SK-N-MC (cell line): ENCODE data around the gene SLC43A1.

Experiments
- EZH2 ChIP-seq: fragments of 200-600 bp; sonication (generic); IDR thresholded peaks from one replicate; pipeline ENCODE4 v1.6.1; 2017; ENCODE audit warnings: antibody characterized with exemption
- FOXP2 ChIP-seq: optimal IDR thresholded peaks from 2 replicates; pipeline ENCODE3; 2011; ENCODE audit warnings: mild to moderate bottlenecking, moderate library complexity; ENCODE audit not compliant: insufficient read depth; ENCODE audit errors: extremely low read length, control extremely low read depth
- POLR2AphosphoS5 ChIP-seq: IDR thresholded peaks from 2 replicates; pipeline ENCODE4 v1.6.1; 2012; ENCODE audit warnings: mild to moderate bottlenecking, low read depth, low read length, borderline replicate concordance

DNA sequence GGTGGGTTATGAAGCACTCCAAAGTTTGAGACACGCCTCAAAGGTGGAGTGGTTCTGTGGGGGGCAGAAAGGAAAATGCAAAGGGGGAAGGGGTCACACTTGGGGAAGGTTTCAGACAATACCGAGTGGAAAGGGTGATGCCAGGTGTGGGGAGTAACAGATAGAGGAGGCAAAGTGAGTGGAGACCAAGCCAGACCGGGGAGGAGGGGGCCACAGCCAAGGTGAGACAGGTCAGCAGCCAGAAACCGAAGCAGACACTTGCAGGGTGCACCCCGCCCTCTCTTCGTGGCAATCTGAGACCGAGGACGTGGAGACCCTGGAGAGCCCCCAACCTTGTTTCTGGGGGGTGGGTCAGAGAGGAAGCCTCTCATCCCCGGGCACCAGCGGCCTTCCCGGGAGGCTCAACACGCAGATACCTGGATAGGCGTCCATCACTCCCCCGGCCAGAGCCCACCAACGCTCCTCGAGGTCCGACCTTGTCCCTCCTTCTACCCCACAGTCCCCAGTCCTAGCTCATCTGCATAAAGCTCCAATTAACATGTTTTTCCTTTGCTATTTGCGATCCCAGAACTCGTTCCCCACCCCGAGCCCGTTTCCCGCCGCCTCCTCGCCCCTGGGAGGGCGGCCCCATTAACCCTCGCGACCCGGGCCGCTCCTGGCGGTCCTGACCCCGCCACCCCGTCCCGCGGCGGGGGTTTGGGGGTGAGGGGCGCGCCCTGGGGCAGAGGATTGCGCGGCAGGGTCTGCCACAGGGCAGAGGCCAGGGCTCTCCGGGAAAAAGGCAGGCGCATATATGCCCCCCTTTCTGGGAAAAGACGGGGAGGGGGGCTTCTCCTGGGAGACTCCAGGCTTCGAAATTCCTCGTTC lies 33.4 kb downstream of the SLC43A1 start:
- TF ChIP-seq EZH2 = no peak
- no peak for TF ChIP-seq POLR2AphosphoS5
- TF ChIP-seq FOXP2 = no peak
